ENCODE measurements around the gene SUSD6.

Gene SUSD6

DNA sequence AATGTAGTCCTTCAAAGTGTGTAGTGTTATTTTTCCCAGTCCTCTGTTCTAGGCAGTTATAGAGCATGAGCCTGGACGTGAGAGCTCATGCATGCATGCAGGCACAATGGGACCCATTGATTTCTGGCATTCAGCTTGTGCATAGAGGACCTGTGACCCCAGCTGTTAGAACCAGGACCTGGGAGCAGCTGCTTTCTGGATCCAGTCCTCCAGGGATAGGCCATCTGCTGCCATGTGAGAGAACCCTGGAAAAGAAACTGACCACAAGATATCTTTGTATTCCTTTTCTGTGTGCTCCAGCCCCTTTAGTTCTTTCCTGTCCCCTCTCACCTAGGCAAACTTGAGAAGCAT lies 76.9 kb downstream of the SUSD6 start:
- Histone ChIP-seq H3K4me3 (replicated peaks; ENCODE audit: low read depth, low read length) (no peak overlapping the region), H3K36me3 (ENCODE audit: control insufficient read depth, insufficient read depth, low read length) (peaks cover 14% of the 10 kb centered on the region), H3K27me3 (replicated peaks; ENCODE audit: control insufficient read depth, insufficient read depth, low read length) (no peaks in the 10 kb centered on the region)
- no peak for DNase-seq (ENCODE audit: extremely low read depth, insufficient read length)
- TF ChIP-seq, protein P1, sequence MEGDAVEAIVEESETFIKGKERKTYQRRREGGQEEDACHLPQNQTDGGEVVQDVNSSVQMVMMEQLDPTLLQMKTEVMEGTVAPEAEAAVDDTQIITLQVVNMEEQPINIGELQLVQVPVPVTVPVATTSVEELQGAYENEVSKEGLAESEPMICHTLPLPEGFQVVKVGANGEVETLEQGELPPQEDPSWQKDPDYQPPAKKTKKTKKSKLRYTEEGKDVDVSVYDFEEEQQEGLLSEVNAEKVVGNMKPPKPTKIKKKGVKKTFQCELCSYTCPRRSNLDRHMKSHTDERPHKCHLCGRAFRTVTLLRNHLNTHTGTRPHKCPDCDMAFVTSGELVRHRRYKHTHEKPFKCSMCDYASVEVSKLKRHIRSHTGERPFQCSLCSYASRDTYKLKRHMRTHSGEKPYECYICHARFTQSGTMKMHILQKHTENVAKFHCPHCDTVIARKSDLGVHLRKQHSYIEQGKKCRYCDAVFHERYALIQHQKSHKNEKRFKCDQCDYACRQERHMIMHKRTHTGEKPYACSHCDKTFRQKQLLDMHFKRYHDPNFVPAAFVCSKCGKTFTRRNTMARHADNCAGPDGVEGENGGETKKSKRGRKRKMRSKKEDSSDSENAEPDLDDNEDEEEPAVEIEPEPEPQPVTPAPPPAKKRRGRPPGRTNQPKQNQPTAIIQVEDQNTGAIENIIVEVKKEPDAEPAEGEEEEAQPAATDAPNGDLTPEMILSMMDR (IDR thresholded peaks at IDR 0.05; ENCODE audit: insufficient read depth, low read length, poor library complexity, severe bottlenecking) = no peak

DNA sequence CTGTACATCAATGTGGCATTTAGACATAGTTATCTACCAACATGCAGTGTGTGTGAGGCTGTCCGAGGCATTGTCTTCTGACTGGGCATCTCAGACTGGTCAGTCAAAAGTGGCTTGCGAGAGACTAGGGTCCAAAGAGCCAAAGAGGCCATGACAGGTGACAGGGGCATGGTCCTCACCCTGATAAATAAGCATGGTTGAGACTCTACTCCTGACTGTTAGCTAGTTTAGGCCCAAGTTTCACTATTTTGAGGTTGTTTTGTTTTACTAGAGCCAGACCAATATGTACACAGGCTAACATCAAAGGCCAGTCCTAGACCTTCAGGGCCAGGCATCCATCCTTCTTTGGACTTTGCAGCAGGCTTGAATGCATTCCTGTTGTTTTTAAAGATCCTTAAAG lies 78.6 kb downstream of the SUSD6 start:
- peaks cover 14% of the 10 kb centered on the region for H3K36me3 ChIP-seq (ENCODE audit: control insufficient read depth, insufficient read depth, low read length)
- no peak for DNase-seq (ENCODE audit: extremely low read depth, insufficient read length)
- TF ChIP-seq, protein P1 (IDR thresholded peaks at IDR 0.05; ENCODE audit: insufficient read depth, low read length, poor library complexity, severe bottlenecking) = no peak

DNA sequence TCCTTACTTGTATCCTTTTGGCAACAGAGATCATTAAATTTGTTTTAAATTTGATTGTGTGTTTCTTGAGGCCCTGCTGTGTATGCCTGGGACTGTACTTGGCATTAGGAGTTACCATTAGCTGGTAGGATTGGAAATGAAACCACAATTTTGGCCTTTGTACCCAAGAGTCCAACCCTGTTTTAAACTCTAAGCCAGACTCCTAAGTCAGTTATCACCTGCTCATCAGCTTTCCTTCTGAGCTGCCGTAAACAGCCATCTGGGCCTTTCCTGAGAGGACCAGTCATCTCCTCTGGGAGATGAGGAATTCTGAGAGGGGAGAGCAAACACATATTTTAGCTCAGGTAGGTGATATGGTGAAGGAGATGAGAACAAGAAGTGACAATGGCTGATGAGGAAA lies 81.2 kb downstream of the SUSD6 start:
- H3K4me3 ChIP-seq (replicated peaks; ENCODE audit: low read depth, low read length) = no peak overlapping the region
- no peaks in the 10 kb centered on the region for H3K27me3 ChIP-seq (replicated peaks; ENCODE audit: control insufficient read depth, insufficient read depth, low read length)
- no peak for DNase-seq (ENCODE audit: extremely low read depth, insufficient read length)
- TF ChIP-seq, protein P1 (IDR thresholded peaks at IDR 0.05; ENCODE audit: insufficient read depth, low read length, poor library complexity, severe bottlenecking) = no peak
- peaks cover 14% of the 10 kb centered on the region for H3K36me3 ChIP-seq (ENCODE audit: control insufficient read depth, insufficient read depth, low read length)

More for the DNA sequence above, 78.6 kb downstream of the SUSD6 start:
- H3K4me3 ChIP-seq (replicated peaks; ENCODE audit: low read depth, low read length) = no peak overlapping the region
- H3K27me3 ChIP-seq (replicated peaks; ENCODE audit: control insufficient read depth, insufficient read depth, low read length) = no peaks in the 10 kb centered on the region

DNA sequence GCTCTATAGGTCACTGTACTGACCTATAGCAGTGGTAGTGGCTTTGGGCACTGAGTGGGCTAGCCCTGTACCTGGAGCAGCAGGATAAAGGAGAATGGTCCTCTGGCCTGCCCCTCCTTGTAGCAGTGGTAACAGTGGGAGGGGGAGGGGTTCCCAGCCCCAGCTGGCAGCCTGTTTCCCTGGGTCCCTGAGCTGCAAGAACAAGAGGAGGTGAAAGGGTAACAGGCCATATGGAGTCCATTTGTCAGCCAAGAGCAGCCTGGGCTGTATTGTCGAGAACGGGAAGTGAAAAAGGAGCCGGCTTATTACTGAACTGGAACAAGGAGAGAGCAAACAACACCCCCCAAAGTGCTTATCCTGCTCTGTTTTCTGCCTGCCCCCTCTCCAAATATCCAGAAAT lies 81.7 kb downstream of the SUSD6 start:
- TF ChIP-seq, protein P1 (IDR thresholded peaks at IDR 0.05; ENCODE audit: insufficient read depth, low read length, poor library complexity, severe bottlenecking) = no peak
- no peaks in the 10 kb centered on the region for H3K27me3 ChIP-seq (replicated peaks; ENCODE audit: control insufficient read depth, insufficient read depth, low read length)
- peak; percentile 70 for DNase-seq (ENCODE audit: extremely low read depth, insufficient read length)
- no peak overlapping the region; the same call in 1 of the 2 replicates for H3K4me3 ChIP-seq (replicated peaks; ENCODE audit: low read depth, low read length)
- peaks cover 14% of the 10 kb centered on the region for H3K36me3 ChIP-seq (ENCODE audit: control insufficient read depth, insufficient read depth, low read length)

DNA sequence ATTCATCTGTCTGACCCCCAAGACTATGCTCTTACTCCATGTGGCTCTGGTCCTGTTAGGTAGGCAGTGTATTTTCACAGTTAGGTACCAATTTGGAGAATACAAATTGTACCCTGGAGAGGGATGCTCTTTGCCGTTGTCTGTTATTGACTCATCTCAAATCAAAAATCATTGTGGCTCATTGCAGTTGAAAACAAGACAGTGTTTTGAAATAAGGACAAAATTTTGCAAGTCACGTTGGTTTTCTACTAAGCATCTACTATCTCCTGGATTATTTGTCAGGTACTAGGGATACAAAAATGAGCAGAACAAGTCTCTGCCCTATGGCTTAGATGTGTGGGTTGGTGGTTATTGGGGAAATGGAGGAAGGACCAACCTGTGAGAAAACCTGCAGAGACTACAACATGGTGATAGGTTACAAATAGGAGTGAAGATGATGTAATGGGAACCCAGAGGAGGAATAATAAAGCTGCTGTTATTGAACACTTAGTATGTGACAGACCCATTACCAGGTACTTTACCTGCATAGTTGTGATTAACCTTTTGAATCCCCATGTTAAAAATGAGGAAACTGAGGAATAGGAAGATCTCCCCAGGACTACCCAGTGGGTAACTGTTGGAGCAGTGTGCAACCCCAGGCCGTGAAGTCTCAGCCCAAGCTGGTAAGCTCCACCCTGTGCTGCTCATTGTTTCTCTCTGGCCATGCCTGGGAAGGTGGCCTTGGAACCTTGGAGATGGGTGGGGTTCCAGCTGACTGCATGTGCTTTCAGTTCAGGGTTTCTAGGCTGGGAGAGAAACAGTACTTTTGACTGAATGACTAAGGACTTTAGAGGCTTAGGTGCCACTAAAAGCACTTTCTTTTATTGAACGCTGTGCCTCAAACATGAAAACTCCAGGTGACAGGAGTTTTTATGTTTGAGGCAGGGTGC lies 82.7 kb downstream of the SUSD6 start:
- Histone ChIP-seq H3K36me3 (ENCODE audit: control insufficient read depth, insufficient read depth, low read length) (peaks cover 10% of the 10 kb centered on the region), H3K27me3 (replicated peaks; ENCODE audit: control insufficient read depth, insufficient read depth, low read length) (no peaks in the 10 kb centered on the region), H3K4me3 (replicated peaks; ENCODE audit: low read depth, low read length) (no peak overlapping the region)
- DNase-seq (ENCODE audit: extremely low read depth, insufficient read length) = no peak
- TF ChIP-seq, protein P1 (IDR thresholded peaks at IDR 0.05; ENCODE audit: insufficient read depth, low read length, poor library complexity, severe bottlenecking) = no peak
